AG10803 (cell line): ENCODE measurements around the gene GPC5.

Experiments used
- DNase-seq: peaks from one replicate; pipeline ENCODE4 v3.0.0; 2010; ENCODE audit warnings: low read depth
- H3K4me3 ChIP-seq: 2 replicates; pipeline ENCODE4 v1.5.1; 2011; ENCODE audit warnings: mild to moderate bottlenecking, low read length, control low read depth
- CTCF ChIP-seq: conservative IDR thresholded peaks from 2 replicates; pipeline ENCODE4 v1.5.1; 2011; ENCODE audit warnings: mild to moderate bottlenecking, low read length, control low read depth, inconsistent platforms

GPC5 gene

GRCh38 chr13:91459485-91459884 is 61.1 kb downstream of the GPC5 start:
- TF ChIP-seq CTCF: no peak
- H3K4me3 ChIP-seq: no peak overlapping the region
- DNase-seq: no peak

GRCh38 chr13:91464336-91464735 is 65.9 kb downstream of the GPC5 start:
- no peak overlapping the region for H3K4me3 ChIP-seq
- TF ChIP-seq CTCF: no peak
- no peak for DNase-seq

- no peak for DNase-seq
- H3K4me3 ChIP-seq: no peak overlapping the region
- no peak for TF ChIP-seq CTCF
Observed at GRCh38 chr13:91467236-91467635, 68.8 kb downstream of the GPC5 start.

GRCh38 chr13:91468301-91468700 is 69.9 kb downstream of the GPC5 start:
- no peak for DNase-seq
- TF ChIP-seq CTCF: no peak
- H3K4me3 ChIP-seq: no peak overlapping the region

- no peak for TF ChIP-seq CTCF
- no peak for DNase-seq
- H3K4me3 ChIP-seq: no peak overlapping the region
Observed at GRCh38 chr13:91470084-91470621, 71.7 kb downstream of the GPC5 start.

- no peak overlapping the region for H3K4me3 ChIP-seq
- TF ChIP-seq CTCF: no peak
- DNase-seq: no peak
Observed at GRCh38 chr13:91470681-91471080, 72.3 kb downstream of the GPC5 start.

GRCh38 chr13:91482427-91482826 is 84.0 kb downstream of the GPC5 start:
- H3K4me3 ChIP-seq: no peak overlapping the region
- DNase-seq: no peak
- no peak for TF ChIP-seq CTCF
